K562 (cell line): ENCODE data around the gene EVC. TPM values are rescaled to one million over a fixed set of nuclear protein-coding genes. Genes with fewer than 3 reads are reported as not detected.

ENCODE experiments used
- ATAC-seq: fragments of 200-7000 bp; cut with Tn5 transposase; 3 replicates; pipeline ENCODE4 v1.9.1; 2020; ENCODE audit warnings: moderate library complexity
- BruUV-seq: library from RNA; stranded (reverse); fragments of 400-500 nt; replicated peaks from 2 replicates; lab custom pipeline; 2021; lab: Mats Ljungman, UMichigan
- CTCF ChIA-PET: fragments of 300-600 bp; formaldehyde crosslinking; extraction: SDS; loops from one replicate; lab custom pipeline; 2021; ENCODE audit warnings: low intra/inter-chr PET ratio; lab: Yijun Ruan, JAX
- POLR2A ChIA-PET: fragments of 300-600, 350-650 bp; sonication (Branson Sonifier 250); formaldehyde crosslinking; extraction: SDS; loops from one replicate; lab custom pipeline; 2021; ENCODE audit warnings: antibody characterized with exemption, inconsistent platforms; lab: Yijun Ruan, JAX
- DNase-seq, 4 experiments: peaks; one replicate each; pipeline versions ENCODE4 v3.0.0 to v3.0.0-alpha.2; 2011 to 2018; ENCODE audit warnings: low spot score in 3 of 4, mixed read lengths in 3 of 4; ENCODE audit errors: extremely low read depth in 1 of 4
- FAIRE-seq: peaks from 2 replicates; lab custom pipeline; 2011; peaks lifted over from hg19 to GRCh38; lab: Jason Lieb, UNC
- H2AFZ ChIP-seq: 2 replicates; pipeline ENCODE4 v1.6.0; 2011; ENCODE audit warnings: low read depth, low read length, control low read depth, inconsistent platforms
- H3K27ac ChIP-seq: fragments of 200-600 bp; 3 replicates; pipeline ENCODE4 v1.8.0; 2011; ENCODE audit warnings: low read depth, mild to moderate bottlenecking, control low read depth, inconsistent platforms, low read length, moderate library complexity, mixed read lengths; ENCODE audit errors: extremely low read depth
- H3K27me3 ChIP-seq, 2 experiments: fragments of 300-600 bp in 1 of 2; 2 replicates in 1 of 2; 3 replicates in 1 of 2; pipeline versions ENCODE4 v1.6.0 to v1.8.0; 2011; ENCODE audit warnings: inconsistent platforms in 2 of 2, low read length in 2 of 2, mild to moderate bottlenecking in 1 of 2, mixed read lengths in 1 of 2, moderate library complexity in 1 of 2; ENCODE audit not compliant: control insufficient read depth in 2 of 2, insufficient read depth in 2 of 2
- H3K36me3 ChIP-seq: fragments of 300-600 bp; 3 replicates; pipeline ENCODE4 v1.8.0; 2011; ENCODE audit warnings: mild to moderate bottlenecking, low read length, inconsistent platforms; ENCODE audit not compliant: control insufficient read depth, insufficient read depth
- H3K4me1 ChIP-seq, 2 experiments: fragments of 200-600 bp in 1 of 2; replicated peaks in 1 of 2; 2 replicates in 1 of 2; 3 replicates in 1 of 2; pipeline versions ENCODE4 v1.5.1 to v1.8.0; 2011; ENCODE audit warnings: inconsistent platforms in 2 of 2, low read length in 2 of 2, mild to moderate bottlenecking in 1 of 2, mixed read lengths in 1 of 2, moderate library complexity in 1 of 2; ENCODE audit not compliant: control insufficient read depth in 2 of 2, insufficient read depth in 2 of 2
- H3K4me2 ChIP-seq: 2 replicates; pipeline ENCODE4 v1.6.1; 2011; ENCODE audit warnings: low read length, control low read depth, inconsistent platforms, mixed read lengths; ENCODE audit not compliant: insufficient read depth
- H3K4me3 ChIP-seq: fragments of 200-600 bp; sonication (generic), shearing (Covaris generic); 2 replicates; pipeline ENCODE4 v1.5.1; 2016; ENCODE audit warnings: control low read depth, inconsistent platforms
- H3K79me2 ChIP-seq: fragments of 200-600 bp; 3 replicates; pipeline ENCODE4 v1.8.0; 2011; ENCODE audit warnings: low read length, inconsistent platforms; ENCODE audit not compliant: control insufficient read depth, insufficient read depth
- H3K9ac ChIP-seq, 2 experiments: 2 replicates each; pipeline versions ENCODE4 v1.6.0 to v1.6.1; 2011; ENCODE audit warnings: low read depth in 2 of 2, low read length in 2 of 2, control low read depth in 1 of 2, inconsistent platforms in 1 of 2, mild to moderate bottlenecking in 1 of 2, mixed read lengths in 1 of 2; ENCODE audit not compliant: insufficient read depth in 1 of 2
- H3K9me1 ChIP-seq: one replicate; pipeline ENCODE4 v1.6.0; 2011; ENCODE audit warnings: inconsistent platforms, mild to moderate bottlenecking, low read length, moderate library complexity; ENCODE audit not compliant: control insufficient read depth, insufficient read depth
- H3K9me3 ChIP-seq: replicated peaks from 2 replicates; pipeline ENCODE4 v1.5.1; 2011; ENCODE audit warnings: low read depth, low read length, inconsistent platforms; ENCODE audit not compliant: control insufficient read depth, insufficient read depth
- H4K20me1 ChIP-seq: replicated peaks from 2 replicates; pipeline ENCODE4 v1.6.1; 2011; ENCODE audit warnings: low read length, inconsistent platforms, mixed read lengths; ENCODE audit not compliant: control insufficient read depth, insufficient read depth
- ELF2 ChIP-seq: fragments of 250-450 bp; sonication (Bioruptor Pico); IDR thresholded peaks from 2 replicates; pipeline ENCODE4 v1.5.0; 2021; ENCODE audit warnings: mild to moderate bottlenecking
- FIP1L1 ChIP-seq: fragments of 200-400 bp; formaldehyde crosslinking; IDR thresholded peaks from 2 replicates; pipeline ENCODE4 v1.6.1; 2018; ENCODE audit warnings: mild to moderate bottlenecking, low read depth, low read length; ENCODE audit not compliant: poor library complexity, severe bottlenecking
- TCF7L2 ChIP-seq: fragments of 150-350 bp; IDR thresholded peaks from 2 replicates; pipeline ENCODE4 v1.6.1; 2016; ENCODE audit warnings: low read depth, mild to moderate bottlenecking, low read length, moderate library complexity
- ZNF23 ChIP-seq: fragments of 250-450 bp; sonication (Bioruptor Pico); IDR thresholded peaks from 2 replicates; pipeline ENCODE4 v1.4.0; 2020; ENCODE audit warnings: mild to moderate bottlenecking
- WGBS: fragments of 100-300 bp; shearing (Covaris generic); methylation state at CpG from one replicate; pipeline ENCODE4 v1.1.6; 2016; ENCODE audit warnings: low coverage, mixed read lengths; ENCODE audit not compliant: insufficient coverage; ENCODE audit errors: missing lambda C conversion rate; 5-methylcytosine and 5-hydroxymethylcytosine counted together
- in situ Hi-C: fragments of 300-500 bp; cut with MboI; formaldehyde crosslinking; loops from 4 replicates; pipeline ENCODE4 v1.15.0; 2018; ENCODE audit warnings: inconsistent platforms, mixed read lengths
- intact Hi-C: fragments of 100-400 bp; cut with micrococcal nuclease; formaldehyde crosslinking; loops from 2 replicates; pipeline ENCODE4 v1.14.2; 2022
- polyA plus RNA-seq, 8 experiments: library from polyadenylated mRNA; depleted of rRNA in 4 of 8; stranded (reverse) in 5 of 8; unstranded in 3 of 8; fragments of >200 nt; fragmentation: Nextera tagmentation in 2 of 8; fragmentation: Illumina TruSeq in 1 of 8; extraction: Ambion mirVana in 2 of 8; extraction: Trizol in 1 of 8; gene quantifications; 2 replicates each; pipeline versions ENCODE4 v1.2.1 to v1.2.3, GENCODE V29; 2011 to 2014; ENCODE audit warnings: inconsistent platforms in 1 of 8, missing spikeins in 1 of 8
- total RNA-seq, 7 experiments: library from RNA; depleted of rRNA in 6 of 7; stranded (reverse); fragments of >200 nt in 6 of 7; fragmentation: Illumina TruSeq in 2 of 7; extraction: Trizol in 2 of 7; gene quantifications; 2 replicates each; pipeline versions ENCODE4 v1.2.1 to v1.2.3, GENCODE V29; 2011 to 2021; ENCODE audit warnings: low replicate concordance in 1 of 7
- TF ChIP-seq, protein P1 (sequence below): sonication (generic); formaldehyde crosslinking; IDR thresholded peaks from 2 replicates; pipeline ENCODE4 v1.5.0; 2020; ENCODE audit warnings: missing genetic modification reagents

Gene EVC
- total and polyA plus RNA-seq, 9 of the 15 experiments (the other 6 are each of a cell fraction or from before 2014, with no cell fraction given) = 0.03 to 3.2 (median 1.1) TPM

- TF ChIP-seq, protein P1, sequence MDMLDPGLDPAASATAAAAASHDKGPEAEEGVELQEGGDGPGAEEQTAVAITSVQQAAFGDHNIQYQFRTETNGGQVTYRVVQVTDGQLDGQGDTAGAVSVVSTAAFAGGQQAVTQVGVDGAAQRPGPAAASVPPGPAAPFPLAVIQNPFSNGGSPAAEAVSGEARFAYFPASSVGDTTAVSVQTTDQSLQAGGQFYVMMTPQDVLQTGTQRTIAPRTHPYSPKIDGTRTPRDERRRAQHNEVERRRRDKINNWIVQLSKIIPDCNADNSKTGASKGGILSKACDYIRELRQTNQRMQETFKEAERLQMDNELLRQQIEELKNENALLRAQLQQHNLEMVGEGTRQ (CRISPR knock-in tag) = no peak
- TF ChIP-seq FIP1L1 (no peak), TCF7L2 (no peak)
Measured at GRCh38 chr4:5760246-5760645, 49.2 kb downstream of the EVC start (continued).

- H3K27ac ChIP-seq = no peak overlapping the region
- ATAC-seq = no peak
- in situ Hi-C loops = no loop called here
- no peaks in the 10 kb centered on the region; the same call in 1 of the 2 replicates for H4K20me1 ChIP-seq
- H3K79me2 ChIP-seq = no peaks in the 10 kb centered on the region
- 16% methylated on average over 9 of the region's 9 CpGs for WGBS
- H2AFZ ChIP-seq = no peak overlapping the region
- ChIA-PET POLR2A (no interaction called here), CTCF (no interaction called here)
- H3K9ac ChIP-seq = no peak overlapping the region
- H3K27me3 ChIP-seq = peaks cover 0 to 4% of the 10 kb centered on the region in 2 experiments; a peak in 1 of 5 replicates
- no peak for FAIRE-seq
- no peak overlapping the region for H3K4me3 ChIP-seq
- DNase-seq = no peak
- H3K4me2 ChIP-seq = no peak overlapping the region
- BruUV-seq = no TSS peak
- H3K36me3 ChIP-seq = no peaks in the 10 kb centered on the region
- H3K9me1 ChIP-seq = no peaks in the 10 kb centered on the region
- no peaks in the 10 kb centered on the region for H3K4me1 ChIP-seq
- no peaks in the 10 kb centered on the region for H3K9me3 ChIP-seq
- intact Hi-C loops = no loop called here
- TF ChIP-seq ZNF23 (CRISPR knock-in tag) (no peak), ELF2 (no peak)
Measured at GRCh38 chr4:5760936-5761480, 50.0 kb downstream of the EVC start.
